HG03108 (cell line): ENCODE data around the gene MEIS1.

Experiments
- ATAC-seq: cut with Tn5 transposase; IDR thresholded peaks from one replicate; pipeline ENCODE4 v1.9.1; 2021; ENCODE audit warnings: moderate library complexity; ENCODE audit not compliant: unreplicated experiment

The MEIS1 gene

GRCh38 chr2:66431274-66431642, 3.7 kb upstream of the MEIS1 start:
- no peak for ATAC-seq

GRCh38 chr2:66431846-66432587, 2.9 kb upstream of the MEIS1 start:
- ATAC-seq: no peak

GRCh38 chr2:66432801-66433694, 1.9 kb upstream of the MEIS1 start:
- no peak for ATAC-seq

- ATAC-seq: no peak
These were observed 1.3 kb upstream of the MEIS1 start for GRCh38 chr2:66433695-66433944.

GRCh38 chr2:66433945-66434678, 813 bp upstream of the MEIS1 start:
- ATAC-seq: no peak

GRCh38 chr2:66435549-66435875, 587 bp downstream of the MEIS1 start:
- no peak for ATAC-seq

GRCh38 chr2:66435963-66436362, 1.0 kb downstream of the MEIS1 start:
- no peak for ATAC-seq

- ATAC-seq: no peak
These were observed 1.7 kb downstream of the MEIS1 start for GRCh38 chr2:66436581-66437001.

- no peak for ATAC-seq
These were observed 2.3 kb downstream of the MEIS1 start for GRCh38 chr2:66437109-66437690.

- no peak for ATAC-seq
These were observed 3.0 kb downstream of the MEIS1 start for GRCh38 chr2:66437691-66438497.

GRCh38 chr2:66438498-66438833, 3.5 kb downstream of the MEIS1 start:
- ATAC-seq: no peak

- ATAC-seq: no peak
These were observed 4.2 kb downstream of the MEIS1 start for GRCh38 chr2:66438891-66439811.

- no peak for ATAC-seq
These were observed 5.1 kb downstream of the MEIS1 start for GRCh38 chr2:66439812-66440542.

- no peak for ATAC-seq
These were observed 6.0 kb downstream of the MEIS1 start for GRCh38 chr2:66440708-66441497.

- no peak for ATAC-seq
These were observed 6.8 kb downstream of the MEIS1 start for GRCh38 chr2:66441581-66442320.

GRCh38 chr2:66442516-66443185, 7.7 kb downstream of the MEIS1 start:
- no peak for ATAC-seq
